Neural progenitor cell (in vitro differentiated cells): ENCODE data around the gene MINDY4. TPM values are rescaled to one million over a fixed set of nuclear protein-coding genes. Genes with fewer than 3 reads are reported as not detected.

Experiments
- DNase-seq: peaks from one replicate; pipeline ENCODE4 v3.0.0-alpha.2; 2016; ENCODE audit warnings: low spot score
- H2AFZ ChIP-seq: fragments of 200-600 bp; sonication (generic); replicated peaks from 2 replicates; pipeline ENCODE4 v1.6.1; 2016; ENCODE audit warnings: antibody characterized with exemption
- H3F3A ChIP-seq: fragments of 200-600 bp; sonication (generic); 2 replicates; pipeline ENCODE4 v1.6.1; 2016; ENCODE audit warnings: antibody characterized with exemption, low read depth
- H3K27ac ChIP-seq: fragments of 200-600 bp; sonication (generic); 2 replicates; pipeline ENCODE4 v1.5.1; 2016; ENCODE audit warnings: mild to moderate bottlenecking
- H3K27me3 ChIP-seq: fragments of 200-600 bp; sonication (generic); 2 replicates; pipeline ENCODE4 v1.6.1; 2016; ENCODE audit warnings: mild to moderate bottlenecking, moderate library complexity
- H3K36me3 ChIP-seq: fragments of 200-600 bp; sonication (generic); 2 replicates; pipeline ENCODE4 v1.5.1; 2016
- H3K4me1 ChIP-seq: fragments of 200-600 bp; sonication (generic); 2 replicates; pipeline ENCODE4 v1.6.1; 2016; ENCODE audit warnings: mixed run types
- H3K4me2 ChIP-seq: fragments of 200-600 bp; sonication (generic); 2 replicates; pipeline ENCODE4 v1.6.1; 2016
- H3K4me3 ChIP-seq: fragments of 200-600 bp; sonication (generic); 2 replicates; pipeline ENCODE4 v1.5.1; 2016
- H3K79me2 ChIP-seq: fragments of 200-600 bp; sonication (generic); 2 replicates; pipeline ENCODE4 v1.6.1; 2016; ENCODE audit warnings: low read depth
- H3K9ac ChIP-seq: fragments of 200-600 bp; sonication (generic); 2 replicates; pipeline ENCODE4 v1.6.1; 2016
- H3K9me3 ChIP-seq: fragments of 200-600 bp; sonication (generic); 2 replicates; pipeline ENCODE4 v1.5.1; 2016; ENCODE audit warnings: low read depth
- H4K20me1 ChIP-seq: fragments of 200-600 bp; sonication (generic); 2 replicates; pipeline ENCODE4 v1.6.1; 2016; ENCODE audit warnings: low read depth
- H3K27ac Mint-ChIP-seq: 3 replicates; pipeline ENCODE4 v1.8.0; 2021; ENCODE audit warnings: mixed read lengths
- H3K27me3 Mint-ChIP-seq: 2 replicates; pipeline ENCODE4 v1.8.0; 2022; ENCODE audit warnings: low read depth, mild to moderate bottlenecking, inconsistent platforms, moderate library complexity, mixed read lengths; ENCODE audit not compliant: insufficient read depth
- H3K36me3 Mint-ChIP-seq: 3 replicates; pipeline ENCODE4 v1.8.0; 2021; ENCODE audit warnings: mixed read lengths
- H3K4me1 Mint-ChIP-seq: 3 replicates; pipeline ENCODE4 v1.8.0; 2021; ENCODE audit warnings: mixed read lengths
- H3K4me3 Mint-ChIP-seq: 3 replicates; pipeline ENCODE4 v1.8.0; 2021; ENCODE audit warnings: mild to moderate bottlenecking, moderate library complexity, mixed read lengths
- H3K9me3 Mint-ChIP-seq: 3 replicates; pipeline ENCODE4 v1.8.0; 2020; ENCODE audit warnings: mixed read lengths
- CTCF ChIP-seq: fragments of 200-600 bp; sonication (generic); IDR thresholded peaks from 2 replicates; pipeline ENCODE4 v1.5.1; 2017; ENCODE audit warnings: antibody characterized with exemption, mild to moderate bottlenecking
- EZH2 ChIP-seq: fragments of 200-600 bp; sonication (generic); IDR thresholded peaks from 2 replicates; pipeline ENCODE4 v1.6.1; 2017; ENCODE audit warnings: antibody characterized with exemption, mild to moderate bottlenecking, moderate library complexity
- EZH2phosphoT487 ChIP-seq: fragments of 200-600 bp; sonication (generic); IDR thresholded peaks from 2 replicates; pipeline ENCODE4 v1.6.1; 2017; ENCODE audit warnings: antibody characterized with exemption
- total RNA-seq: library from RNA; depleted of rRNA; stranded (reverse); fragments of >200 nt; gene quantifications from 2 replicates; pipeline ENCODE4 v1.2.3, GENCODE V29; 2015; ENCODE audit warnings: low replicate concordance

MINDY4 gene
- total RNA-seq, 1 donor from 2014 or later, result 5.9 TPM

- peaks cover 26% of the 10 kb centered on the region for H3K4me1 Mint-ChIP-seq
- Histone ChIP-seq H3K4me3 (no peak overlapping the region), H3K9me3 (no peaks in the 10 kb centered on the region), H3K27ac (no peak overlapping the region), H3K36me3 (no peaks in the 10 kb centered on the region), H3K9ac (no peak overlapping the region), H3K79me2 (no peaks in the 10 kb centered on the region), H4K20me1 (no peaks in the 10 kb centered on the region), H3F3A (no peaks in the 10 kb centered on the region), H2AFZ (no peak overlapping the region), H3K4me1 (peaks cover 21% of the 10 kb centered on the region), H3K27me3 (no peaks in the 10 kb centered on the region), H3K4me2 (no peak overlapping the region)
- no peak overlapping the region for H3K4me3 Mint-ChIP-seq
- TF ChIP-seq EZH2phosphoT487, result no peak
- no peak for TF ChIP-seq EZH2
- TF ChIP-seq CTCF, result no peak
- no peak overlapping the region for H3K27ac Mint-ChIP-seq
- no peaks in the 10 kb centered on the region for H3K36me3 Mint-ChIP-seq
- no peak for DNase-seq
- no peaks in the 10 kb centered on the region for H3K9me3 Mint-ChIP-seq
- peaks cover 2% of the 10 kb centered on the region for H3K27me3 Mint-ChIP-seq
Observed at GRCh38 chr7:30850426-30850825, 79.2 kb downstream of the MINDY4 start.

DNA sequence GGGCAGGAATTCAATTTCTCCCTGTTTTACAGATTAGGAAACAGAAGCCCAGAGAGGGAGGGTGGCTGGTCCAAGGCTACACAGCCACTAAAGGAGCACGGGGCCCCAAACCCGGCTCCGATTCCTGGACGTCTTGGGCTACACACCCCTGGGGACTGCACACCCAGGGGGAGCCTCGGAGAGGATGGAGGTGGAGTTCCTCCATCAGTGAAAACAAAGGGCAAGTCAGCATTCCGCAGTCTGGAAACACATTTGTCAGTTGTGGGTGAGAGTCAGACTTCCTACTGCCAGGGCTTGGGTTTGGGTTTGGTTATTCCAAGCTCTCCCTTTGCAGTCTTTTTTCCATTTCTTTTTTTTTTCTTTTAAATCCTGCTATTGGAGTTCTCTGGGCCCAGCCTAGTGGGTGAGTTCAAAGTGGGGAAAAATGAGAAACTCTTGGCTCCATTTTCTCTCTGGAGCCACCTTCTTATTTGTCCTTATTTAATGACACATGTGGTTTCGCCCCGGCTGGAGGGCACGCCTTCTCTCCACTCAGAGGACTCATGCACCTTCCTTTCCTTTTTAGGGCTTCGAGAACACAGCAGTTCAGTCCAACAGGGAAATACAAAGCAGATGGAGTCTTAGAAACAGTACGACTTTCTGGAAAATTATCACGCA lies 80.6 kb downstream of the MINDY4 start:
- no peak for DNase-seq
- Histone ChIP-seq H3K27me3 (no peaks in the 10 kb centered on the region), H3K36me3 (no peaks in the 10 kb centered on the region), H3K9me3 (no peaks in the 10 kb centered on the region), H3K4me2 (peak overlapping the region; percentile 54), H3K4me3 (no peak overlapping the region), H3F3A (no peaks in the 10 kb centered on the region), H3K4me1 (peaks cover 21% of the 10 kb centered on the region), H3K9ac (no peak overlapping the region), H4K20me1 (no peaks in the 10 kb centered on the region), H2AFZ (no peak overlapping the region), H3K79me2 (no peaks in the 10 kb centered on the region), H3K27ac (peak overlapping the region; percentile 8)
- Mint-ChIP-seq H3K9me3 (no peaks in the 10 kb centered on the region), H3K4me1 (peaks cover 26% of the 10 kb centered on the region), H3K4me3 (no peak overlapping the region), H3K27me3 (peaks cover 2% of the 10 kb centered on the region), H3K27ac (no peak overlapping the region), H3K36me3 (no peaks in the 10 kb centered on the region)
- TF ChIP-seq EZH2 (no peak), EZH2phosphoT487 (no peak), CTCF (no peak)

GRCh38 chr7:30852308-30852684 lies 81.1 kb downstream of the MINDY4 start:
- Histone ChIP-seq H2AFZ (no peak overlapping the region), H4K20me1 (no peaks in the 10 kb centered on the region), H3K79me2 (no peaks in the 10 kb centered on the region), H3K27me3 (no peaks in the 10 kb centered on the region), H3K9ac (no peak overlapping the region), H3K4me1 (peaks cover 21% of the 10 kb centered on the region), H3K4me2 (peak overlapping the region; percentile 54), H3K9me3 (no peaks in the 10 kb centered on the region), H3K27ac (peak overlapping the region; percentile 8), H3F3A (no peaks in the 10 kb centered on the region), H3K4me3 (no peak overlapping the region), H3K36me3 (no peaks in the 10 kb centered on the region)
- Mint-ChIP-seq H3K36me3 (no peaks in the 10 kb centered on the region), H3K4me1 (peaks cover 26% of the 10 kb centered on the region), H3K27ac (no peak overlapping the region), H3K27me3 (peaks cover 2% of the 10 kb centered on the region), H3K4me3 (no peak overlapping the region), H3K9me3 (no peaks in the 10 kb centered on the region)
- DNase-seq, result peak; percentile 35
- no peak for TF ChIP-seq EZH2
- no peak for TF ChIP-seq EZH2phosphoT487
- TF ChIP-seq CTCF, result no peak
